Suprapubic skin (tissue), 4 donors: ENCODE measurements around the gene PXK. TPM values are rescaled to one million over a fixed set of nuclear protein-coding genes. Genes with fewer than 3 reads are reported as not detected.

Experiments used
- DNase-seq, 2 donors: peaks; one replicate each; pipeline ENCODE4 v3.0.0-alpha.2; 2019; ENCODE audit warnings: low spot score in 2 of 2
- H3K27ac ChIP-seq: fragments of 200-600 bp; sonication (generic); one replicate; pipeline ENCODE4 v1.5.1; 2019
- H3K27me3 ChIP-seq: fragments of 200-600 bp; sonication (generic); one replicate; pipeline ENCODE4 v1.5.1; 2019
- H3K36me3 ChIP-seq: fragments of 200-600 bp; sonication (generic); one replicate; pipeline ENCODE4 v1.5.1; 2019
- H3K4me1 ChIP-seq: fragments of 200-600 bp; sonication (generic); one replicate; pipeline ENCODE4 v1.5.1; 2019
- H3K4me3 ChIP-seq: fragments of 200-600 bp; sonication (generic); one replicate; pipeline ENCODE4 v1.5.1; 2019; ENCODE audit warnings: mild to moderate bottlenecking
- H3K9me3 ChIP-seq: fragments of 200-600 bp; sonication (generic); one replicate; pipeline ENCODE4 v1.5.1; 2019
- EP300 ChIP-seq: sonication (generic); formaldehyde crosslinking; IDR thresholded peaks from one replicate; pipeline ENCODE4 v1.6.1; 2017; ENCODE audit warnings: antibody characterized with exemption
- POLR2A ChIP-seq, 2 donors: fragments of 450-650 bp; IDR thresholded peaks; one replicate each; pipeline ENCODE4 v1.6.1; 2017; ENCODE audit warnings: antibody characterized with exemption in 2 of 2, mild to moderate bottlenecking in 2 of 2, moderate library complexity in 2 of 2
- POLR2AphosphoS5 ChIP-seq, 3 donors: sonication (generic); formaldehyde crosslinking; IDR thresholded peaks; one replicate each; pipeline ENCODE4 v1.6.1; 2017; ENCODE audit warnings: antibody characterized with exemption in 3 of 3
- WGBS: methylation state at CpG from one replicate; pipeline ENCODE4 v1.1.5; 2018; 5-methylcytosine and 5-hydroxymethylcytosine counted together
- total RNA-seq, 4 donors: library from RNA; depleted of rRNA; stranded (reverse); fragments of >200 nt; gene quantifications; one replicate each; pipeline ENCODE4 v1.1.0, GENCODE V29; 2016
- TF ChIP-seq, protein P1 (sequence below), 2 donors: fragments of 200-600 bp in 1 of 2; fragments of 450-650 bp in 1 of 2; sonication (generic) in 1 of 2; IDR thresholded peaks; one replicate each; pipeline ENCODE4 v1.5.1; 2016 to 2019; ENCODE audit warnings: antibody characterized with exemption in 2 of 2, mild to moderate bottlenecking in 1 of 2, moderate library complexity in 1 of 2

Gene PXK
- total RNA-seq, 4 donors from 2014 or later, result 16.0 to 36.9 (median 21.8) TPM

DNA sequence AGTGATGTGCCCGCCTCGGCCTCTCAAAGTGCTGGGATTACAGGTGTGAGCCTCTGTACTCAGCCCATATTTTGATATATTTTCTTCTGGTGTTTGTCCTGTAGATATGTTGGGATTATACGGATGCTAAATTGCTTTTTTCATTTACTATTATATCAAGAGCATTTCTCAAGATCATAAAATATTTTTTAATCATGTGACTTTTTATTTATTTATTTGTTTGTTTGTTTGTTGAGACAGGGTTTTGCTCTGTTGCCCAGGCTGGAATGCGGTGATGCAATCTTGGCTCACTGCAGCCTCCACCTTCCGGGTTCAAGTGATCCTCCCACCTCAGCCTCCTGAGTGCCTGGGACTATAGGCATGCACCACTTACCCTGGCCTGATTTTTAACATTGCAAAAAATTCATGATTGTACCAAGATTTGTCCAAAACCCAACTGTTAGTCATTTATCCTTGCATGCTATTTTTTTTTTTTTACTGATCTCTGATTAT, 2.7 kb upstream of the PXK start:
- 88% methylated on average over 5 of the region's 5 CpGs for WGBS
- no peak for DNase-seq
- H3K27me3 ChIP-seq, result no peaks in the 10 kb centered on the region
- H3K36me3 ChIP-seq, result no peaks in the 10 kb centered on the region
- TF ChIP-seq, protein P1, sequence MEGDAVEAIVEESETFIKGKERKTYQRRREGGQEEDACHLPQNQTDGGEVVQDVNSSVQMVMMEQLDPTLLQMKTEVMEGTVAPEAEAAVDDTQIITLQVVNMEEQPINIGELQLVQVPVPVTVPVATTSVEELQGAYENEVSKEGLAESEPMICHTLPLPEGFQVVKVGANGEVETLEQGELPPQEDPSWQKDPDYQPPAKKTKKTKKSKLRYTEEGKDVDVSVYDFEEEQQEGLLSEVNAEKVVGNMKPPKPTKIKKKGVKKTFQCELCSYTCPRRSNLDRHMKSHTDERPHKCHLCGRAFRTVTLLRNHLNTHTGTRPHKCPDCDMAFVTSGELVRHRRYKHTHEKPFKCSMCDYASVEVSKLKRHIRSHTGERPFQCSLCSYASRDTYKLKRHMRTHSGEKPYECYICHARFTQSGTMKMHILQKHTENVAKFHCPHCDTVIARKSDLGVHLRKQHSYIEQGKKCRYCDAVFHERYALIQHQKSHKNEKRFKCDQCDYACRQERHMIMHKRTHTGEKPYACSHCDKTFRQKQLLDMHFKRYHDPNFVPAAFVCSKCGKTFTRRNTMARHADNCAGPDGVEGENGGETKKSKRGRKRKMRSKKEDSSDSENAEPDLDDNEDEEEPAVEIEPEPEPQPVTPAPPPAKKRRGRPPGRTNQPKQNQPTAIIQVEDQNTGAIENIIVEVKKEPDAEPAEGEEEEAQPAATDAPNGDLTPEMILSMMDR (IDR thresholded peaks at IDR 0.05), result no peak
- no peak for TF ChIP-seq EP300
- no peak for TF ChIP-seq POLR2A (IDR thresholded peaks at IDR 0.05)
- no peak for TF ChIP-seq POLR2AphosphoS5 (IDR thresholded peaks at IDR 0.05)
- H3K4me1 ChIP-seq, result peaks cover 35% of the 10 kb centered on the region
- H3K4me3 ChIP-seq, result no peak overlapping the region
- H3K27ac ChIP-seq, result no peak overlapping the region
- no peaks in the 10 kb centered on the region for H3K9me3 ChIP-seq

DNA sequence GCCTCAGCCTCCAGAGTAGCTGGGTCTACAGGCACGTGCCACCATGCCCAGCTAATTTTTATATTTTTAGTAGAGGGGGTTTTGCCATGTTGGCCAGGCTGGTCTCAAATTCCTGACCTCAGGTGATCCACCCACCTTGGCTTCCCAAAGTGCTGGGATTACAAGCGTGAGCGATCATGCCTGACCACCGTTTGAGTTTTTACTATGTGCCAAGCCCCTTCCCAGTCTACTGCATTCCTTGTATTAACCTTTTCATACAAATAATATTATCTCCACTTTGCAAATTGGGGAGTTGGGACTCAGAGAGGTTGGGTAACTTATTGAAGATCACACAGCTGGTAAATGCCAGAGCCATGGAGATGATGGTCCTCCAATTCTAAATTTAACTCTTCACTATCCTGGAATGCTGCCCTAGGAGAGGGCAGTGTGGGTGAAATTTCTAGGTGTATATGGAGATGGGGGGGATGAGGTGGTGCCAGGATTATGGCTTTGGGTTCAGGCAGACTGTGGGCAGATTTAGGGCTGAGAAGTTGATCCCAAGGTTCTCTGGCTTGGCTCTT, 1.0 kb upstream of the PXK start:
- Histone ChIP-seq H3K4me3 (no peak overlapping the region), H3K36me3 (no peaks in the 10 kb centered on the region), H3K9me3 (no peaks in the 10 kb centered on the region), H3K27ac (no peak overlapping the region), H3K4me1 (peaks cover 40% of the 10 kb centered on the region), H3K27me3 (no peaks in the 10 kb centered on the region)
- no peak for TF ChIP-seq POLR2AphosphoS5 (IDR thresholded peaks at IDR 0.05)
- no peak for TF ChIP-seq EP300
- TF ChIP-seq POLR2A (IDR thresholded peaks at IDR 0.05), result no peak
- TF ChIP-seq, protein P1 (IDR thresholded peaks at IDR 0.05), result no peak
- 57% methylated on average over 4 of the region's 4 CpGs for WGBS
- DNase-seq, result no peak

DNA sequence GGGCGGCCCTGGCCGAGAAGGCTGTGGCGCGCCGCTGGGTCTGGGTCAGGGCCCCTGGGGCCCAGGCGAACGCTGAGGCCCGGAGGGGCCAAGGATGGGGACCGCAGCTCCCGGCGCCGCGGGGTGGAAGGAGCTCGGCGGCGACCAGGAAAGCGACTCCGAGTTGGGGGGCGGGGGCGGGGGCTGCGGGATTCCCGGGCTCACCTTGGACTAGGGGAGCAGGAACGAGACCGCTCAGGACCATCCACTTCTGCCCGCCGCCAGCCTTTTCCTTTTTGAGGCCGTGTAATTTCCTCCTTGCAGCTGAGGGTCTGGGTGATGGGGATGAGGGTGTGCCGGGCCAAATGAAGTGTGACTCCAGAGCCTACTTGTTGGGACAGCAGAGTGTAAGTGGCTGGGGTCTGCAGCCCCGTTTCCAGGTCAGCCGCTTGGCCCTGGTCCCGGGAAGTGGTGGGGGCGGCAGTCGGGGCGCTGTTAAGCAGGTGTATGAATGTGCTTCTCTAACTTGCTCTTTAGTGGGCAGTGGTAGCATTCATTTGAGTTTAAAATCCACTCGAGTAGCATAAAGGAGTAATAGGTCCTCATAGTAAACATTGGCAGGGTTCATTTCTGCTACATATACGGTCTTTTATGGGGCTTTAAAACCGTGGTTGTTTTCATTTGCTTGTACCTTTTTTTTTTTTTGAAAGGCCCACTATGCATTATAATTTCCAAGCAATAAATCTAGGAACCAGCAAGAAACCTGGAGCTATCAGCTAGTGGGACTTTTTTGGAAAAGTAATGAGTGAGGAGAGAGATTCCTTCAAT, 717 bp downstream of the PXK start:
- peak overlapping the region; percentile 81 for H3K4me3 ChIP-seq
- H3K36me3 ChIP-seq, result no peaks in the 10 kb centered on the region
- no peaks in the 10 kb centered on the region for H3K9me3 ChIP-seq
- H3K4me1 ChIP-seq, result peaks cover 40% of the 10 kb centered on the region
- H3K27me3 ChIP-seq, result no peaks in the 10 kb centered on the region
- no peak for TF ChIP-seq EP300
- TF ChIP-seq, protein P1 (IDR thresholded peaks at IDR 0.05), result no peak
- no peak for TF ChIP-seq POLR2AphosphoS5 (IDR thresholded peaks at IDR 0.05)
- no peak for TF ChIP-seq POLR2A (IDR thresholded peaks at IDR 0.05)
- peak overlapping the region; percentile 72 for H3K27ac ChIP-seq
- WGBS, result under 1% methylated on average over 11 of the region's 37 CpGs
- DNase-seq, result no peak

DNA sequence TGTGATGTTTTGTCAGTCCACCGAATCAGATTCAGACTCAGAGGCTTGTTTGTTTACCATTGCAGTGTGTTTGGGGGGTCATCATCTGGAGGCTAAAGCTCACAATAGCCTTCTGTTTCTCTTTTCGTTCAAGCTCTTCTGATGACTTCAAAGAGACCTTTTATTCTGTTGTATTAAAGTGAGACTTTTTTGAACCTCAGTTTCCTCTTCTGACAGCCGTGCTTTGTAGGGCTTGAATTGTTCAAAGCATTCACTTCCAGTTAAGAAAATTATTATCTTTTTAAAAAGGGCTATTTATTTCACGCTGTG, 1.3 kb downstream of the PXK start:
- DNase-seq, result no peak
- TF ChIP-seq, protein P1 (IDR thresholded peaks at IDR 0.05), result no peak
- TF ChIP-seq EP300 (no peak), POLR2A (IDR thresholded peaks at IDR 0.05) (no peak), POLR2AphosphoS5 (IDR thresholded peaks at IDR 0.05) (no peak)
- Histone ChIP-seq H3K4me3 (peak overlapping the region; percentile 81), H3K27ac (no peak overlapping the region), H3K27me3 (no peaks in the 10 kb centered on the region), H3K9me3 (no peaks in the 10 kb centered on the region), H3K36me3 (no peaks in the 10 kb centered on the region), H3K4me1 (peaks cover 40% of the 10 kb centered on the region)
- WGBS, result 15% methylated on average over 4 of the region's 4 CpGs

DNA sequence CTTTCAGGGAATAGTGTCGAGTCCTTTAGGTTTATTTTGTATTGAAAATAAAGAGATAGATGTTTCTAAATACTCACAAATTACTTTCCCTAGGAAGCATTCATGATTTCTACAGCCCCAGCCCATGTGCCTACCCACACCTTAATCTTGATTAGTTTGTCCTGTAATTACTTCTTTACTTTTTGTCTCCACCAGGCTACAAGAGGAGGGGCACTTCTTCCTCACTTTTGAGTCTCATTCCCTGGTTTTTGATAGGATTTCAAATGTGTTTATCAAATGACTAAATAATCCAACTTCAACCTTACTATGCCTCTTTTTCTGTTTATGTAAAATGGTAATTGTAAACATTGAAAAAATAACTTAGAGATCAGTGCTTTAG, 1.8 kb downstream of the PXK start:
- Histone ChIP-seq H3K4me1 (peaks cover 40% of the 10 kb centered on the region), H3K36me3 (no peaks in the 10 kb centered on the region), H3K27me3 (no peaks in the 10 kb centered on the region), H3K27ac (peak overlapping the region; percentile 71), H3K4me3 (peak overlapping the region; percentile 81), H3K9me3 (no peaks in the 10 kb centered on the region)
- DNase-seq, result no peak
- 48% methylated on average over 1 of the region's 1 CpG for WGBS
- no peak for TF ChIP-seq POLR2A (IDR thresholded peaks at IDR 0.05)
- TF ChIP-seq, protein P1 (IDR thresholded peaks at IDR 0.05), result no peak
